Measurements from ENCODE around the gene CNKSR3.

GRCh38 chr6:154395316-154395715 lies 115.2 kb downstream of the CNKSR3 start:
- TF ChIP-seq CTCF (IDR thresholded peaks at IDR 0.05; ENCODE audit: low read length): no peak
- TF ChIP-seq EZH2 (IDR thresholded peaks at IDR 0.05; ENCODE audit: borderline replicate concordance, low read length): no peak
